HL-60 (cell line): ENCODE measurements around the gene BRINP3.

Experiments
- DNase-seq, 2 experiments: peaks; one replicate each; pipeline ENCODE4 v3.0.0-alpha.2; 2010 to 2020; ENCODE audit warnings: low read depth in 1 of 2, low spot score in 1 of 2
- H3K27ac ChIP-seq: fragments of 250-450 bp; sonication (Bioruptor Pico); replicated peaks from 2 replicates; pipeline ENCODE4 v1.5.1; 2020; ENCODE audit warnings: mild to moderate bottlenecking, moderate library complexity
- H3K27me3 ChIP-seq: fragments of 250-450 bp; sonication (Bioruptor Pico); 2 replicates; pipeline ENCODE4 v1.5.1; 2021; ENCODE audit warnings: mild to moderate bottlenecking, moderate library complexity; ENCODE audit not compliant: insufficient read depth, poor library complexity, severe bottlenecking
- H3K4me3 ChIP-seq: replicated peaks from 2 replicates; pipeline ENCODE4 v1.5.1; 2011; ENCODE audit warnings: mild to moderate bottlenecking, control low read depth, low read length; ENCODE audit not compliant: insufficient read depth
- CTCF ChIP-seq: IDR thresholded peaks from one replicate; pipeline ENCODE4 v1.5.1; 2011; ENCODE audit warnings: low read length, control low read depth, inconsistent platforms; ENCODE audit not compliant: insufficient read depth
- GABPA ChIP-seq: IDR thresholded peaks from 2 replicates; pipeline ENCODE4 v1.6.1; 2012; ENCODE audit warnings: low read depth
- POLR2AphosphoS5 ChIP-seq: IDR thresholded peaks from 2 replicates; pipeline ENCODE4 v1.6.1; 2012; ENCODE audit warnings: low read depth
- REST ChIP-seq: IDR thresholded peaks from 2 replicates; pipeline ENCODE4 v1.6.1; 2012; ENCODE audit warnings: low read depth; ENCODE audit not compliant: insufficient replicate concordance
- SPI1 ChIP-seq: IDR thresholded peaks from 2 replicates; pipeline ENCODE4 v1.6.1; 2012; ENCODE audit warnings: low read depth, mild to moderate bottlenecking, borderline replicate concordance

BRINP3 gene

GRCh38 chr1:190353538-190354101, 124.0 kb downstream of the BRINP3 start:
- Histone ChIP-seq H3K27ac (no peak overlapping the region), H3K4me3 (no peak overlapping the region), H3K27me3 (no peaks in the 10 kb centered on the region)
- DNase-seq = no peak
- TF ChIP-seq SPI1 (no peak), POLR2AphosphoS5 (no peak), REST (no peak), CTCF (no peak), GABPA (no peak)

- TF ChIP-seq CTCF (no peak), POLR2AphosphoS5 (no peak)
- Histone ChIP-seq H3K4me3 (no peak overlapping the region), H3K27ac (no peak overlapping the region), H3K27me3 (no peaks in the 10 kb centered on the region)
- no peak for DNase-seq
Observed at GRCh38 chr1:190344454-190344853, 133.2 kb downstream of the BRINP3 start.

GRCh38 chr1:190338829-190339228, 138.8 kb downstream of the BRINP3 start:
- Histone ChIP-seq H3K27me3 (no peaks in the 10 kb centered on the region), H3K4me3 (no peak overlapping the region), H3K27ac (no peak overlapping the region)
- no peak for DNase-seq
- no peak for TF ChIP-seq REST
- no peak for TF ChIP-seq CTCF
- TF ChIP-seq POLR2AphosphoS5 = no peak
- TF ChIP-seq GABPA = no peak
- no peak for TF ChIP-seq SPI1

GRCh38 chr1:190328871-190329270, 148.8 kb downstream of the BRINP3 start:
- Histone ChIP-seq H3K27me3 (no peaks in the 10 kb centered on the region), H3K27ac (no peak overlapping the region), H3K4me3 (no peak overlapping the region)
- DNase-seq = no peak
- TF ChIP-seq CTCF (no peak), SPI1 (no peak), GABPA (no peak), REST (no peak), POLR2AphosphoS5 (no peak)
